ENCODE data around the gene NRG2.

DNA sequence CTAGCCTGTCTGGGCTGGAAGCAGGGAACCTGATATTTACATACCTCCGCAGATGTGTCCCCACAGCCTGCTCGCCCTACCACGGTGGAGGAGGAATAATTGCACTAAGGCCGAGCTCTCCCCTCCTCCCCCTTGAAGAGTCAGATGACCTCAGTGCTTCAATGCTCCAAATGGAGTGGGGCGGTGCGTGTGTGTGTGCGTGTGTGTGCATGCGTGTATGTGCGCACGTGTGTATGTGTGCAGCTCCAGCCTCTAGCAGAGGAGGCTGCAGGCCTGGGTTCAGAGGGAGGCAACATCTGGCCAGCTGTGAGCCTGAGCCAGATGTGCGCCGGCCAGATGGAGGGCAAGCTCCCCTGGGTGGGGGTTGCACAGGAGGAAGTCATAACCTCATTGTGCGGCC lies 90.5 kb downstream of the NRG2 start:
- TF ChIP-seq, protein P1, sequence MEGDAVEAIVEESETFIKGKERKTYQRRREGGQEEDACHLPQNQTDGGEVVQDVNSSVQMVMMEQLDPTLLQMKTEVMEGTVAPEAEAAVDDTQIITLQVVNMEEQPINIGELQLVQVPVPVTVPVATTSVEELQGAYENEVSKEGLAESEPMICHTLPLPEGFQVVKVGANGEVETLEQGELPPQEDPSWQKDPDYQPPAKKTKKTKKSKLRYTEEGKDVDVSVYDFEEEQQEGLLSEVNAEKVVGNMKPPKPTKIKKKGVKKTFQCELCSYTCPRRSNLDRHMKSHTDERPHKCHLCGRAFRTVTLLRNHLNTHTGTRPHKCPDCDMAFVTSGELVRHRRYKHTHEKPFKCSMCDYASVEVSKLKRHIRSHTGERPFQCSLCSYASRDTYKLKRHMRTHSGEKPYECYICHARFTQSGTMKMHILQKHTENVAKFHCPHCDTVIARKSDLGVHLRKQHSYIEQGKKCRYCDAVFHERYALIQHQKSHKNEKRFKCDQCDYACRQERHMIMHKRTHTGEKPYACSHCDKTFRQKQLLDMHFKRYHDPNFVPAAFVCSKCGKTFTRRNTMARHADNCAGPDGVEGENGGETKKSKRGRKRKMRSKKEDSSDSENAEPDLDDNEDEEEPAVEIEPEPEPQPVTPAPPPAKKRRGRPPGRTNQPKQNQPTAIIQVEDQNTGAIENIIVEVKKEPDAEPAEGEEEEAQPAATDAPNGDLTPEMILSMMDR (IDR thresholded peaks at IDR 0.05; ENCODE audit: insufficient read depth, low read length, poor library complexity, severe bottlenecking), result no peak
- TF ChIP-seq EZH2phosphoT487 (conservative IDR thresholded peaks at IDR 0.05; ENCODE audit: low read length), result no peak
